KOPT-K1 (cell line): ENCODE measurements around the gene PHF5A.

Experiments
- H3K27ac ChIP-seq: fragments of 200-600 bp; sonication (generic); 2 replicates; pipeline ENCODE4 v1.5.1; 2016; ENCODE audit warnings: antibody characterized with exemption, mild to moderate bottlenecking, low read depth, low read length; ENCODE audit not compliant: poor library complexity, severe bottlenecking
- H3K36me3 ChIP-seq: fragments of 200-600 bp; sonication (generic); 2 replicates; pipeline ENCODE4 v1.5.1; 2017; ENCODE audit warnings: antibody characterized with exemption, mild to moderate bottlenecking, low read length, moderate library complexity; ENCODE audit not compliant: insufficient read depth
- H3K9me3 ChIP-seq: fragments of 200-600 bp; sonication (generic); 2 replicates; pipeline ENCODE4 v1.5.1; 2017; ENCODE audit warnings: antibody characterized with exemption, low read length, mild to moderate bottlenecking; ENCODE audit not compliant: insufficient read depth, poor library complexity, severe bottlenecking

PHF5A gene

GRCh38 chr22:41418717-41419116 is 49.8 kb downstream of the PHF5A start:
- Histone ChIP-seq H3K36me3 (peaks cover 14% of the 10 kb centered on the region; the same call in 1 of the 2 replicates), H3K9me3 (no peaks in the 10 kb centered on the region), H3K27ac (no peak overlapping the region)

- Histone ChIP-seq H3K36me3 (0 out of 2 replicates have a peak, but pooled peaks cover 4% of the 10 kb centered on the region), H3K9me3 (no peaks in the 10 kb centered on the region), H3K27ac (no peak overlapping the region)
Measured at GRCh38 chr22:41417622-41418390, 50.7 kb downstream of the PHF5A start.

GRCh38 chr22:41415554-41415953 is 52.9 kb downstream of the PHF5A start:
- H3K9me3 ChIP-seq, result no peaks in the 10 kb centered on the region
- H3K27ac ChIP-seq, result peak overlapping the region; percentile 13

GRCh38 chr22:41411021-41411851 is 57.3 kb downstream of the PHF5A start:
- no peak overlapping the region for H3K27ac ChIP-seq
- H3K9me3 ChIP-seq, result no peaks in the 10 kb centered on the region
- H3K36me3 ChIP-seq, result no peaks in the 10 kb centered on the region

More at GRCh38 chr22:41415554-41415953, 52.9 kb downstream of the PHF5A start:
- H3K36me3 ChIP-seq, result no peaks in the 10 kb centered on the region

DNA sequence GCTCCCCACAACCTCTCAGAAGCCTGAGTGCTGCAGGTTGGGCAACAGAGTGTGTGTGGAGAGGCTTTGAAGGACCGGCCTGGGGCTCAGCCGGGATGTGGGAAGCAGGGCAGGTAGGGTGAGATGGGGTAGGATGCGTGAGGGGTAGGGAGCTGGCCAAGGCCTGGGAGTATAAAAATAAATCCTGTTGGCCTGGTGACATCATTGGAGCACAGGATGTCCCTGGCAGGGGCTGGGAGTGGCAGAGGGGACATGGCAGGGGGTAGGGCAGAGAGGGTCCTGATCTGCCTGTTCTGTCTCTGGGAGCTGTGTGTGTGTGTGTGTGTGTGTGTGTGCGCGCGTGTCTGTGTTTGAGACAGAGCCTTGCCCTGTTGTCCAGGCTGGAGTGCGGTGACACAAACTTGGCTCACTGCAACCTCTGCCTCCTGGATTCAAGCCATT is 58.2 kb downstream of the PHF5A start:
- Histone ChIP-seq H3K27ac (no peak overlapping the region), H3K36me3 (no peaks in the 10 kb centered on the region), H3K9me3 (no peaks in the 10 kb centered on the region)
